ENCODE measurements around the gene SAPCD1.

The SAPCD1 gene

DNA sequence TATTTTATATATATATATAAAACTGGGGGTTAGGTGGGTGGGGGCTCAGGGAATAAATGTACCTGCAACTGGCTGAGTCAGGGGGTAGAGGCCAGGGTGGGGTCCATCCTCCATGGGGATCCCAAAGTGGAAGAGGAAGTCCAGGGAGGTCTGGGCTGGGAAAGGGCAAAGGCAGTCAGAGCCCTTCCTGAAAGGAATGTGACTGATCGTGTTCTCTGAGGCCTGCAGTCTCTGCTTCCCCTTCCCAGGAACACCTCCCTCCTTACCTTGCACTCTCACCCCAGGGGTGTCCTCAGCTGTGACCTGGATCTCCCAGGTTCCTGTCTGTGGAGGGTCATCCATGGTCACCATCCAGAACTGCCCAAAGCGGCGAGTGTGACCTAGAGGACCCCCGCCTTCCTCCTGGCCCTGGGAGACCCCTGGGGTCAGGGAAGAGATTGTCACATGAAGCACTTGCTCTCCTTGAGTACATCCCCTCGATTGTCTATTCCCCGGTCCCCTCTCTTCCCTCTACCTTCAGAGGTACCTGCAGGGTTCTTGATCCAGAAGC is 4.7 kb downstream of the SAPCD1 start:
- H3K27ac Mint-ChIP-seq = no peak overlapping the region
- TF ChIP-seq, protein P1, sequence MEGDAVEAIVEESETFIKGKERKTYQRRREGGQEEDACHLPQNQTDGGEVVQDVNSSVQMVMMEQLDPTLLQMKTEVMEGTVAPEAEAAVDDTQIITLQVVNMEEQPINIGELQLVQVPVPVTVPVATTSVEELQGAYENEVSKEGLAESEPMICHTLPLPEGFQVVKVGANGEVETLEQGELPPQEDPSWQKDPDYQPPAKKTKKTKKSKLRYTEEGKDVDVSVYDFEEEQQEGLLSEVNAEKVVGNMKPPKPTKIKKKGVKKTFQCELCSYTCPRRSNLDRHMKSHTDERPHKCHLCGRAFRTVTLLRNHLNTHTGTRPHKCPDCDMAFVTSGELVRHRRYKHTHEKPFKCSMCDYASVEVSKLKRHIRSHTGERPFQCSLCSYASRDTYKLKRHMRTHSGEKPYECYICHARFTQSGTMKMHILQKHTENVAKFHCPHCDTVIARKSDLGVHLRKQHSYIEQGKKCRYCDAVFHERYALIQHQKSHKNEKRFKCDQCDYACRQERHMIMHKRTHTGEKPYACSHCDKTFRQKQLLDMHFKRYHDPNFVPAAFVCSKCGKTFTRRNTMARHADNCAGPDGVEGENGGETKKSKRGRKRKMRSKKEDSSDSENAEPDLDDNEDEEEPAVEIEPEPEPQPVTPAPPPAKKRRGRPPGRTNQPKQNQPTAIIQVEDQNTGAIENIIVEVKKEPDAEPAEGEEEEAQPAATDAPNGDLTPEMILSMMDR (IDR thresholded peaks at IDR 0.05; ENCODE audit: unreplicated experiment in 3 of 3) = no peak
- H3K9me3 Mint-ChIP-seq = no peaks in the 10 kb centered on the region
- no peaks in the 10 kb centered on the region for H3K27me3 Mint-ChIP-seq (ENCODE audit: low read depth)
- peaks cover 15% of the 10 kb centered on the region for H3K4me1 Mint-ChIP-seq
- peaks cover 1% of the 10 kb centered on the region for H3K36me3 Mint-ChIP-seq (ENCODE audit: low read depth)
- H3K4me3 Mint-ChIP-seq = no peak overlapping the region

DNA sequence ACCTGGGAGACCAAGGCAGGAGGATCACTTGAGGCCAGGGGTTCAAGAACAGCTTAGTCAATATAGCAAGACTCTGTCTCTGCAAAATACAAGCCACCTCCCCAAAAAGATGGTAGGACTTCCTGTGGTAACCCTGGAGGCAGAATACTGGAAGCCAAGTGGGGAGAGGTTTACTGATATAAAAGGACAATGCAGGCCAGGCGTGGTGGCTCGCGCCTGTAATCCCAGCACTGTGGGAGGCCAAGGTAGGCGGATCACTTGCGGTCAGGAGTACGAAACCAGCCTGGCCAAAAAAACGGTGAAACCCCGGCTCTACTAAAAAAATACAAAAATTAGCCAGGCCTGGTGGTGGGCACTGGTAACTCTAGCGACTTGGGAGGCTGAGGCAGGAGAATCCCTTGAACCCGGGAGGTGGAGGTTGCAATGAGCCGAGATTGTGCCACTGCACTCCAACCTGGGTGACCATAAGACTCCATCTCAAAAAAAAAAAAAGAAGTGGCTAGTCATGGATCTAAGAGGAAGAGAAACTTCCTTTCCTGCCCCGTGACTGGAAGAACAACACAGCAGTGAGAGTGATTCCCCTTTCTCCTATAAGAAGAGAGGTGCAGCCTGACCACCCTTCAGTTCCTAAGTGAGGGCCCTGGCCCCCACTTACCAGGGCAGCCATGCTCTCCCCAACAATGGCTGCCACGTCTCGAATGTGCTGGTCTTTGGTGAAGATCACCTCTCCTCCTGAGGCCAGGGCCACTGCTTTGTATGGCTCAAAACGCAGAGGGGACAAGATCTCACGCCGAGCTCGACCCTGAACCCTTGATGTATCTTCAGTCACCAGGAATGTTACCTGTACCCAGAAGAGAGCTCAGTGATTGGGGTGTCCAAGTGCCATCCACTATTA is 6.2 kb downstream of the SAPCD1 start:
- H3K36me3 Mint-ChIP-seq (ENCODE audit: low read depth) = no peaks in the 10 kb centered on the region
- H3K9me3 Mint-ChIP-seq = no peaks in the 10 kb centered on the region
- TF ChIP-seq, protein P1 (IDR thresholded peaks at IDR 0.05; ENCODE audit: unreplicated experiment in 3 of 3) = no peak
- no peaks in the 10 kb centered on the region for H3K27me3 Mint-ChIP-seq (ENCODE audit: low read depth)
- H3K27ac Mint-ChIP-seq = no peak overlapping the region
- H3K4me3 Mint-ChIP-seq = no peak overlapping the region
- H3K4me1 Mint-ChIP-seq = peaks cover 10% of the 10 kb centered on the region

DNA sequence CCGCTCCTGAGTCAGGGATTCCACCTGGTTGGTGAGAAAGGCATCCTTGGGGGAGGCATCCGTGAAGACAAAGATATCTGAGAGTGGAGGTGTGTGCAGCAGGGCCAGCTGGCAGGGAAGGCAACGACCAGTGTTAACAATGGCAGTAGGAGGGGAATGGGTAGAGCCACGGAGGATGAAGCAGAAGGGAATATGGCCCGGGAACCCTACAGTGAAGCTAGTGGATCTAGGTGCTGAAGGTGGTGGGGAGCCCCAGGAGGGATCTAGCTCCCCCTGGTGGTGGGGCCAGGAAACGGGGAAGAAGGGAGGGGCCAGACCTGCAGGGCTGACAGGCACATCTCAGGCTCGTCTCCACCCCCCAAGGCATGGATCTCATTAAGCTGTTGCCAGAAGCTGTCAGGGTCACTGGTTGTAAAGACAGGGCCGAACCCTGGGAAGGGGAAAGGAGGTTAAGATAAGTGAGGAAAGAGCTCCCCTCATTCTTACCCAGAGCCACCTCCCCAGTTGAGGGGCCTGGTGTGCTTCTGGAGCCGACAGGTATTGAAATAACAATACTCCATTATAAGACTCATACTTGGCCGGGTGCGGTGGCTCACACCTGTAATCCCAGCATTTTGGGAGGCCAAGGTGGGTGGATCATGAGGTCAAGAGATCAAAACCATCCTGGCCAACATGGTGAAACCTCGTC is 7.4 kb downstream of the SAPCD1 start:
- H3K4me3 Mint-ChIP-seq = no peak overlapping the region

DNA sequence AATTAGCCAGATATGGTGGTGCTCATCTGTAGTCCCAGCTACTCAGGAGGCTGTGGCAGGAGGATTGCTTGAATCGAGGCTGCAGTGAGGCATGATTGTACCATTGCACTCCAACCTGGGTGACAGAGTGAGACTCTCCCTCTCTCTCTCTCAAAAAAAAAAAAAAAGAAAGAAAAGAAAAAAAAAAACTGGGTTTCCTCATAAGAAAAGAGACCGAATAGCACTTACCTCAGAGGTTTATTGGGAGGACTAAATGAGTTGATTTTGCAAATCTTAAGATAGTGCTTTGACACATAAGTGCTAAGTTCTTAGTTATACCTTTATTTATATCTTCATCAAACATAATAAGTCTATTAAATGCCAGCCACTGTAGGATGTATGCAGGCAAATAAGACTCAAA is 8.4 kb downstream of the SAPCD1 start:
- Mint-ChIP-seq H3K27me3 (ENCODE audit: low read depth) (no peaks in the 10 kb centered on the region), H3K4me1 (no peaks in the 10 kb centered on the region), H3K36me3 (ENCODE audit: low read depth) (no peaks in the 10 kb centered on the region), H3K4me3 (no peak overlapping the region), H3K9me3 (no peaks in the 10 kb centered on the region), H3K27ac (no peak overlapping the region)
- TF ChIP-seq, protein P1 (IDR thresholded peaks at IDR 0.05; ENCODE audit: unreplicated experiment in 3 of 3) = no peak

More for the DNA sequence above, 7.4 kb downstream of the SAPCD1 start:
- Mint-ChIP-seq H3K4me1 (no peaks in the 10 kb centered on the region), H3K36me3 (ENCODE audit: low read depth) (no peaks in the 10 kb centered on the region), H3K27ac (no peak overlapping the region), H3K9me3 (no peaks in the 10 kb centered on the region), H3K27me3 (ENCODE audit: low read depth) (no peaks in the 10 kb centered on the region)
- TF ChIP-seq, protein P1 (IDR thresholded peaks at IDR 0.05; ENCODE audit: unreplicated experiment in 3 of 3) = peak; percentile 28 to 43 (median 34)

DNA sequence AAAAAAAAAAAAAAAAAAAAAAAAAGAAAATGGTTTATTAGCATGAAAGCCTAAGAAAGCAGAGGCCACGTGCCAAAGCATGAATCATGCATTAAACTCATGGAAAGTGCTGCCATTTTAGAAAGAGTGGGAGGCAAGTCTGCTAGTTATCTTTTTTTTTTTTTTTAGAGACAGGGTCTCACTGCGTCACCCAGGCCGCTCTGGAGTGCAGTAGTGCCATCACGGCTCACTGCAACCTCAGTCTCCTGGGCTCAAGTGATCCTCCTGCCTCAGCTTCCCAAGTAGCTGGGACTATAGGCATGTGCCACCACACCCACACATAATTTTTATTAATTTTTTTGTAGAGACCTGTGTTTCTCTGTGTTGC is 9.5 kb downstream of the SAPCD1 start:
- no peaks in the 10 kb centered on the region for H3K9me3 Mint-ChIP-seq
- no peaks in the 10 kb centered on the region for H3K4me1 Mint-ChIP-seq
- H3K27ac Mint-ChIP-seq = no peak overlapping the region
- H3K4me3 Mint-ChIP-seq = no peak overlapping the region
- H3K36me3 Mint-ChIP-seq (ENCODE audit: low read depth) = no peaks in the 10 kb centered on the region
- no peaks in the 10 kb centered on the region for H3K27me3 Mint-ChIP-seq (ENCODE audit: low read depth)
- TF ChIP-seq, protein P1 (IDR thresholded peaks at IDR 0.05; ENCODE audit: unreplicated experiment in 3 of 3) = no peak

Data from nephron (organoid).